Anterior cingulate cortex (tissue), 58 donors: ENCODE results near the gene KDM6A.
"Not testable (repeated sequence)": the region's sequence is repeated elsewhere in the genome, so short reads cannot be mapped to it uniquely, and the experiment has no call there.

Experiments used
- DNase-seq, 58 donors: peaks; one replicate each; lab custom pipeline; 2025; lab: John Stamatoyannopoulos, UW

KDM6A gene

GRCh38 chrX:44872821-44873414 is at the start of gene KDM6A:
KDM6A (plus strand) TSS chrX:44873188; CDS start chrX:44873552, 364 bp downstream.
- DNase-seq = peak; percentile 54 to 100 (median 95)

- not testable (repeated sequence) for DNase-seq
These were observed 49.8 kb upstream of the KDM6A start for GRCh38 chrX:44823193-44823592.

- no peak for DNase-seq
These were observed 44.9 kb upstream of the KDM6A start for GRCh38 chrX:44828008-44828605.

GRCh38 chrX:44829832-44830231 is 43.2 kb upstream of the KDM6A start:
- no peak for DNase-seq

- DNase-seq = no peak
These were observed 30.3 kb upstream of the KDM6A start for GRCh38 chrX:44842550-44843317.

GRCh38 chrX:44843318-44843702 is 29.7 kb upstream of the KDM6A start:
- DNase-seq = no peak

- DNase-seq = no peak
These were observed 29.2 kb upstream of the KDM6A start, which contains the start of gene DUSP21 for GRCh38 chrX:44843753-44844152. DUSP21 (plus strand) TSS chrX:44844021; CDS start chrX:44844133, 112 bp downstream.

- no peak for DNase-seq
These were observed 28.8 kb upstream of the KDM6A start for GRCh38 chrX:44844204-44844603.

GRCh38 chrX:44850891-44851290 is 22.1 kb upstream of the KDM6A start:
- DNase-seq = not testable (repeated sequence)

GRCh38 chrX:44871114-44871645 is 1.8 kb upstream of the KDM6A start:
- peak in 2 of 58 donors; percentile 0 to 1 for DNase-seq

GRCh38 chrX:44871931-44872820 is 812 bp upstream of the KDM6A start:
- DNase-seq = peak in 26 of 58 donors; percentile 6 to 79 (median 48)

- peak in 54 of 58 donors; percentile 1 to 81 (median 40) for DNase-seq
These were observed 658 bp downstream of the KDM6A start for GRCh38 chrX:44873415-44874276.

- peak in 20 of 58 donors; percentile 0 to 63 (median 14) for DNase-seq
These were observed 1.6 kb downstream of the KDM6A start for GRCh38 chrX:44874420-44875184.

GRCh38 chrX:44875185-44875489 is 2.1 kb downstream of the KDM6A start:
- no peak for DNase-seq

GRCh38 chrX:44876086-44876485 is 3.1 kb downstream of the KDM6A start:
- DNase-seq = no peak

GRCh38 chrX:44876767-44877166 is 3.8 kb downstream of the KDM6A start:
- no peak for DNase-seq

GRCh38 chrX:44878780-44879179 is 5.8 kb downstream of the KDM6A start:
- DNase-seq = no peak

- no peak for DNase-seq
These were observed 8.6 kb downstream of the KDM6A start for GRCh38 chrX:44881549-44881948.

- no peak for DNase-seq
These were observed 9.6 kb downstream of the KDM6A start for GRCh38 chrX:44882635-44883034.
